Astrocyte (in vitro differentiated cells and primary cell): Measurements from ENCODE around the gene SLC4A5. TPM values are rescaled to one million over a fixed set of nuclear protein-coding genes. Genes with fewer than 3 reads are reported as not detected.

Source experiments
- DNase-seq: peaks from one replicate; pipeline ENCODE4 v3.0.0-alpha.2; 2010; ENCODE audit warnings: low read depth
- FAIRE-seq: peaks from 2 replicates; lab custom pipeline; 2011; peaks lifted over from hg19 to GRCh38; lab: Jason Lieb, UNC
- H2AFZ ChIP-seq: 2 replicates; pipeline ENCODE4 v1.6.0; 2012; ENCODE audit warnings: low read depth, low read length, inconsistent platforms
- H3K27ac ChIP-seq: 2 replicates; pipeline ENCODE4 v1.5.1; 2011; ENCODE audit warnings: low read depth, low read length, inconsistent platforms
- H3K27me3 ChIP-seq: 2 replicates; pipeline ENCODE4 v1.6.0; 2011; ENCODE audit warnings: low read length, inconsistent platforms; ENCODE audit not compliant: insufficient read depth
- H3K36me3 ChIP-seq: 2 replicates; pipeline ENCODE4 v1.5.1; 2011; ENCODE audit warnings: low read length, inconsistent platforms; ENCODE audit not compliant: insufficient read depth
- H3K4me1 ChIP-seq: 2 replicates; pipeline ENCODE4 v1.5.1; 2011; ENCODE audit warnings: low read length, inconsistent platforms; ENCODE audit not compliant: insufficient read depth
- H3K4me2 ChIP-seq: 2 replicates; pipeline ENCODE4 v1.6.0; 2012; ENCODE audit warnings: low read length, inconsistent platforms
- H3K4me3 ChIP-seq: 2 replicates; pipeline ENCODE4 v1.5.1; 2011; ENCODE audit warnings: low read depth, mild to moderate bottlenecking, low read length, inconsistent platforms; ENCODE audit not compliant: insufficient read depth
- H3K79me2 ChIP-seq: 2 replicates; pipeline ENCODE4 v1.6.0; 2012; ENCODE audit warnings: mild to moderate bottlenecking, low read length, inconsistent platforms; ENCODE audit not compliant: insufficient read depth
- H3K9ac ChIP-seq: 2 replicates; pipeline ENCODE4 v1.6.0; 2012; ENCODE audit warnings: mild to moderate bottlenecking, low read length, inconsistent platforms
- H3K9me3 ChIP-seq: 2 replicates; pipeline ENCODE4 v1.5.1; 2012; ENCODE audit warnings: low read depth, mild to moderate bottlenecking, low read length, inconsistent platforms; ENCODE audit not compliant: insufficient read depth
- H4K20me1 ChIP-seq: 2 replicates; pipeline ENCODE4 v1.6.0; 2012; ENCODE audit warnings: low read length, inconsistent platforms; ENCODE audit not compliant: insufficient read depth
- H3K27ac Mint-ChIP-seq: one replicate; pipeline ENCODE4 v1.8.0; 2021; ENCODE audit warnings: mild to moderate bottlenecking, mixed read lengths; ENCODE audit not compliant: unreplicated experiment
- H3K27me3 Mint-ChIP-seq: one replicate; pipeline ENCODE4 v1.8.0; 2021; ENCODE audit warnings: low read depth, mixed read lengths; ENCODE audit not compliant: unreplicated experiment
- H3K36me3 Mint-ChIP-seq: one replicate; pipeline ENCODE4 v1.8.0; 2021; ENCODE audit warnings: low read depth, mixed read lengths; ENCODE audit not compliant: unreplicated experiment
- H3K4me1 Mint-ChIP-seq: one replicate; pipeline ENCODE4 v1.8.0; 2021; ENCODE audit warnings: low read depth, mixed read lengths; ENCODE audit not compliant: unreplicated experiment
- H3K4me3 Mint-ChIP-seq: one replicate; pipeline ENCODE4 v1.8.0; 2021; ENCODE audit warnings: mild to moderate bottlenecking, moderate library complexity, mixed read lengths; ENCODE audit not compliant: unreplicated experiment
- H3K9me3 Mint-ChIP-seq: one replicate; pipeline ENCODE4 v1.8.0; 2021; ENCODE audit warnings: mild to moderate bottlenecking, mixed read lengths; ENCODE audit not compliant: unreplicated experiment
- CTCF ChIP-seq: IDR thresholded peaks from 2 replicates; pipeline ENCODE4 v1.5.1; 2011; ENCODE audit warnings: low read depth, mild to moderate bottlenecking, inconsistent platforms, low read length, moderate library complexity; ENCODE audit not compliant: insufficient read depth
- EZH2 ChIP-seq: IDR thresholded peaks from 2 replicates; pipeline ENCODE4 v1.6.1; 2012; ENCODE audit warnings: mild to moderate bottlenecking, low read length, inconsistent platforms; ENCODE audit not compliant: insufficient read depth
- total RNA-seq: library from RNA; stranded (reverse); gene quantifications from 2 replicates; pipeline ENCODE4 v1.2.1, GENCODE V29; 2021

Gene SLC4A5
- total RNA-seq, 1 donor from 2014 or later: 0.41 TPM

GRCh38 chr2:74304332-74305148 lies 38.7 kb downstream of the SLC4A5 start:
- Mint-ChIP-seq H3K27me3 (peaks cover 14% of the 10 kb centered on the region), H3K4me3 (no peak overlapping the region), H3K27ac (no peak overlapping the region), H3K4me1 (no peaks in the 10 kb centered on the region), H3K9me3 (peaks cover 11% of the 10 kb centered on the region), H3K36me3 (peaks cover 19% of the 10 kb centered on the region)
- no peak for TF ChIP-seq EZH2
- Histone ChIP-seq H2AFZ (no peak overlapping the region), H3K4me3 (no peak overlapping the region), H3K27me3 (peaks cover 3% of the 10 kb centered on the region), H3K79me2 (no peaks in the 10 kb centered on the region), H3K27ac (no peak overlapping the region), H4K20me1 (no peaks in the 10 kb centered on the region), H3K4me2 (no peak overlapping the region), H3K36me3 (no peaks in the 10 kb centered on the region), H3K9ac (no peak overlapping the region), H3K4me1 (no peaks in the 10 kb centered on the region), H3K9me3 (no peaks in the 10 kb centered on the region)
- FAIRE-seq: no peak
- DNase-seq: no peak

DNA sequence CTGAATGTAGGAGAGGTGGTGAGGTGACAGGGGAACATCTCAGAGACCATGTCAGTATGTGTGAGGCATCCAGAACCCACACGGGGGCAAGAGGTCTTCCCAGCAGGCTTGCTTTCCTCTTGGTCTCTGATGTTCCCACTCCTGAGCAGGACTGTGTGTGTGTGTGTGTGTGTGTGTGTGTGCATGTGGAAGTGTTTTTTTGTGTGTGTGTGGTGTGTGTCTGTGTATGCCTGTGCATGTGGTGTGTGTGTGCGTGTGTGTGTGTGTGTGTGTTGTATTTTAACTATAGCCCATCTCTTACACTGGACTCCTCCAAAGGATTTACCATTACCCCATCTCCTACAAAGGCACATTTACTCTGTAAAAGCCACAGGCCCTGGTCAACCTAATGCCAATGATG lies 40.4 kb downstream of the SLC4A5 start:
- H3K4me1 Mint-ChIP-seq: no peaks in the 10 kb centered on the region
- no peak for FAIRE-seq
- H3K9me3 ChIP-seq: no peaks in the 10 kb centered on the region
- peaks cover 14% of the 10 kb centered on the region for H3K36me3 Mint-ChIP-seq
- H3K79me2 ChIP-seq: no peaks in the 10 kb centered on the region
- no peak overlapping the region for H3K9ac ChIP-seq
- H3K27me3 ChIP-seq: peaks cover 3% of the 10 kb centered on the region
- H4K20me1 ChIP-seq: no peaks in the 10 kb centered on the region
- TF ChIP-seq CTCF (no peak), EZH2 (no peak)
- no peak overlapping the region for H3K4me2 ChIP-seq
- no peaks in the 10 kb centered on the region for H3K4me1 ChIP-seq
- DNase-seq: no peak
- H3K4me3 ChIP-seq: no peak overlapping the region
- no peaks in the 10 kb centered on the region for H3K36me3 ChIP-seq
- H3K4me3 Mint-ChIP-seq: no peak overlapping the region
- no peak overlapping the region for H3K27ac Mint-ChIP-seq
- H2AFZ ChIP-seq: no peak overlapping the region
- peaks cover 18% of the 10 kb centered on the region for H3K9me3 Mint-ChIP-seq
- peaks cover 11% of the 10 kb centered on the region for H3K27me3 Mint-ChIP-seq
- no peak overlapping the region for H3K27ac ChIP-seq

GRCh38 chr2:74301262-74301661 lies 42.0 kb downstream of the SLC4A5 start:
- Histone ChIP-seq H3K9ac (no peak overlapping the region), H3K9me3 (no peaks in the 10 kb centered on the region), H3K4me2 (no peak overlapping the region), H3K27me3 (peaks cover 7% of the 10 kb centered on the region), H3K27ac (no peak overlapping the region), H4K20me1 (no peaks in the 10 kb centered on the region), H3K4me3 (no peak overlapping the region), H3K4me1 (no peaks in the 10 kb centered on the region), H3K79me2 (no peaks in the 10 kb centered on the region), H2AFZ (no peak overlapping the region), H3K36me3 (no peaks in the 10 kb centered on the region)
- DNase-seq (no peak), FAIRE-seq (no peak)
- Mint-ChIP-seq H3K4me3 (no peak overlapping the region), H3K27me3 (peaks cover 7% of the 10 kb centered on the region), H3K36me3 (peaks cover 17% of the 10 kb centered on the region), H3K27ac (no peak overlapping the region), H3K4me1 (no peaks in the 10 kb centered on the region), H3K9me3 (peaks cover 17% of the 10 kb centered on the region)
- no peak for TF ChIP-seq CTCF
- no peak for TF ChIP-seq EZH2
